G401.6 (cell line): ENCODE data around the gene ECSIT.
A peak's percentile ranks its signal among the peaks of the same experiment; 100 is the strongest.

Experiments
- FAIRE-seq: peaks from 2 replicates; lab custom pipeline; 2012; peaks lifted over from hg19 to GRCh38; lab: Jason Lieb, UNC

Gene ECSIT

GRCh38 chr19:11499890-11500420 is 29.0 kb downstream of the ECSIT start:
- FAIRE-seq: no peak

DNA sequence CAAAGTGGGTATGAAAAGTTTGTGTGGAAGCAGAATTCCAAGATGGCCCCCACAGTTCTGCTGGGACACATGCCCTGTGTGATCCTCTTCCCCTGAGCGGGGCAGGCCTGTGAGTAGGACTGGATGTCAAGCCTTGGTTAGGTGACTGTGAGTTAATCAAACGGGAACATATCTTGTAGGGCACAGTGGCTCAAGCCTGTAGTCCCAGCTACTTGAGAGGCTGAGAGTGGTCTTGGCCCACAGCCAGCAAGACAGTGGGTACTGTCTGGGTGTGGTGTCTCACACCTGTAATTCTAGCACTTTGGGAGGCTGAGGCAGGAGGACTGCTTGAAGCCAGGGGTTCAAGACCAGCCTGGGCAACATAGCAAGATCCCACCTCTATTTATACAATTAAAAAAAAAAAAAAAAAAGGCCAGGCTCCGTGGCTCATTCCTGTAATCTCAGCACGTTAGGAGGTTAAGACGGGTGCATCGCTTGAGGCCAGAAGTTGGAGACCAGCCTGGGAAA is 29.7 kb downstream of the ECSIT start:
- FAIRE-seq: no peak

- FAIRE-seq: peak; percentile 70
Measured at GRCh38 chr19:11496391-11497163, 32.4 kb downstream of the ECSIT start.

DNA sequence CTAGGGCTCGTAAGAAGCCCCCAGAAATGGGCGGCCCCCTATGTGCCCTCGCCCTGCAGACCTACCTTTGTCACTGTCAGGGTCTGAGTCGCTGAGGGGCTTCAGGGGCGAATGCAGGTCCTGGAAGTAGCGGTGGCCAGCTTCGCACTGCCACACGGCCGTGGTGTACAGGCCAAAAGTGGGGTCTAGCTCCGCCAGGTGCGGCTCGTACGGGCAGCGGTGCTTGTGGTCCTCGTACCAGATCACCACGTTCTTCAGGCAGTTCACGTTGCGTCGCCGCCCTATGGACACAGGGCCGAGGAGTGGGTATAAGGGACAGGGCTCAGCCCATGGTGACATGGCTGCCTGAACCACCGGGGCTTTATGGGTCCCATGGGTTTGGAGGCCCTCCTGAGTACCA is 33.0 kb downstream of the ECSIT start:
- FAIRE-seq: no peak

DNA sequence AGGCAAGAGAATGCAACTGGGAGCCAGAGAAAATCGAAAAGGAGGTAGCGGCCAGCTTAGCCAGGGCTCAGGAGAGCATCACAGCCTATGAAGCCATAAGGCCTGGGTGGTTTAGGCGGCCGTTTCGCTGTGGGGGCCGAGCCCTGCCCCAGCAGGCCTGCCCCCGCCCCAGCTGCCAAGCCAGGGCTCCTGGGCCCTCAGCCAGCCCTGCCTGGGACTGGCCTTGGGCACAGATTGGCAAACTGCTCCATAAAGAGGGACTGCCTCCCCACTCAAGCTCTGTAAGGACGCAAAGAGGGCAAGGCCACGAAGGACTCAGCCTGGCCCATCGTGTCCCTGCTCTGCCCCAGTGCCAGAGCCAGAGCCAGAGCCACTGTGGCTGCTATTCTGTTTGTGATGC is 33.5 kb downstream of the ECSIT start:
- FAIRE-seq: no peak

- no peak for FAIRE-seq
Measured at GRCh38 chr19:11494634-11495285, 34.2 kb downstream of the ECSIT start.

DNA sequence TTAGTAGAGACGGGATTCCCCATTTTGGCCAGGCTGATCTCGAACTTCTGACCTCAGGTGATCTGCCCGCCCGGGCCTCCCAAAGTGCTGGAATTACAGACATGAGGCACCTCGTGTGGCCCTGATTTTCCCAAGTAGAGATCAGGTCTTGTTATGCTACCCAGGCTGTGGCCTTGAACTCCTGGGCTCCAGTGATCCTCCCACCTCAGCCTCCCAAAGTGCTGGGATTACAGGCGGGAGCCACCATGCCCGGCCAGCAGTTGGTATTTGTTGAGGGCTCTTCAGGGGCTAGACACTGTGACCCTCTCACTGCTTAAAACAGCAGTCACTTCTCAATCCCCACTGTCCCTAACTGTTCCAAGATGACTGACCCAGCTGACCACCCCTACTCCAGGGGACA is 39.6 kb downstream of the ECSIT start:
- no peak for FAIRE-seq

DNA sequence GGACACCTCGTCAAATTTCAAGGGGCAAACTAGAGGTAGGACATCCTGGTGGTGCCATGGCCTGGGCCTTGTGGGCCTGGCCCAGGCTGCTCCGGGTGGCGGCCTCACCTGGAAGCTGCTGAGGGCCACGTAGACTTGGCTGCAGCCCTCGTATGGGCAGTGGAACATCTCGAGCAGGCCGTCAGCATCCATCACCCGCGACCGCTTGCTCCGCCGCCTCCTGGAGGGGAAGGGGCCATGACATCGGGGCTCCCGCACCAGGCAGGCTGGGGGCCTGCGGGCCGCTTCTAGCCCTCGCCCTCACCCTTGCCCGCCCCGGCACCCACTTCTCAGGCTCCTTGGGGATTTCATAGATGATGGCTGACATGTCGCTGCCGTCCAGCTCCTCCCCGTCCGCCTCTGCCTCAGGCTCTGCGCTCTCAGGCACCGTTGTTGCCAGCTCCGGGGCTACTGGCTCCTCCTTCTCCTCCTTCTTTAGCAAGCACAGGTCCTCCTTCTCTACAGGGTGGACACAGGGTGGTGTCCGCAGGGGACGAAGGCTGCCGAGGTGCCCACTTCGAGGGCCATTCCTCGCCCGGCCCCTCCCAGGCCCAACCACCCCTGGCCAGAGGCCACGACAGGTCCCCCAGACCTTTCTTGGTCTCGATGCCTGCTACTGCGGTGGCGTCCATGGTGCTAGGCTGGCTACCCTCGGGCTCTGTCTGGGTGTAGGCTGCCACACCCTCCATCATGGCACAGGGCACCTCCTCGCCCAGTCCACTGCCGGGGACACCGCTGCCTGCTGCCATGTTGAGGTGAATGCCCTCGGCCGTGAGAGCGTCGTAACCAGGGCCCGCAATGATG is 42.1 kb downstream of the ECSIT start:
- no peak for FAIRE-seq

DNA sequence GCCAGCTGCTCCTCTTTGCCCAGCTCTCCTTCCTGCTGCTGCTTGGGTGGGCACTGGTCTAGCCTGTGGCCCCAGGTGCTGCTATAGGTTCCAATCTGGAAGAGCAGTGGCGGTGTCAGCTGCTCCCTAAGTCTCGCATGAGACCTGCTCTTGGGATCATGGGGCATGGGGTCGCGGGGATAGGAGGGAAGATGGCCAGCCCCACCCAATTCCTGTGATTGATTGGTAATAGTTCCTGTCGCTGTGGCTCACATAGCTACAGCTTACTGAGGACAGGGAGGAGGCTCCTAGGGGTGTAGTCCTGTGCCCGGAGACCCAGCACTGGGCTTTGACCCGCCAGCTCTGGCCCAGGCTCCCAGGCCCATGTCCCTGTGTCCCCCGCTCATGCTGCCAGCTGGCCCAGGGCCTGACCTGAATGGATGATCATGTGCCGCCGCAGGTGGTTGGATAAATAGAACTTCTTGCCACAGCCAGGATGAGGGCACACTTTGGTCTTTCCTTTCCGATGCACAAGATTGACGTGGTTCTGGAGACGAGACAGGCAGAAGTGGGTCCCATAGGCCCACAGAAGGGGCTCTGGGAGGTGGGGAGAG is 43.6 kb downstream of the ECSIT start:
- no peak for FAIRE-seq

DNA sequence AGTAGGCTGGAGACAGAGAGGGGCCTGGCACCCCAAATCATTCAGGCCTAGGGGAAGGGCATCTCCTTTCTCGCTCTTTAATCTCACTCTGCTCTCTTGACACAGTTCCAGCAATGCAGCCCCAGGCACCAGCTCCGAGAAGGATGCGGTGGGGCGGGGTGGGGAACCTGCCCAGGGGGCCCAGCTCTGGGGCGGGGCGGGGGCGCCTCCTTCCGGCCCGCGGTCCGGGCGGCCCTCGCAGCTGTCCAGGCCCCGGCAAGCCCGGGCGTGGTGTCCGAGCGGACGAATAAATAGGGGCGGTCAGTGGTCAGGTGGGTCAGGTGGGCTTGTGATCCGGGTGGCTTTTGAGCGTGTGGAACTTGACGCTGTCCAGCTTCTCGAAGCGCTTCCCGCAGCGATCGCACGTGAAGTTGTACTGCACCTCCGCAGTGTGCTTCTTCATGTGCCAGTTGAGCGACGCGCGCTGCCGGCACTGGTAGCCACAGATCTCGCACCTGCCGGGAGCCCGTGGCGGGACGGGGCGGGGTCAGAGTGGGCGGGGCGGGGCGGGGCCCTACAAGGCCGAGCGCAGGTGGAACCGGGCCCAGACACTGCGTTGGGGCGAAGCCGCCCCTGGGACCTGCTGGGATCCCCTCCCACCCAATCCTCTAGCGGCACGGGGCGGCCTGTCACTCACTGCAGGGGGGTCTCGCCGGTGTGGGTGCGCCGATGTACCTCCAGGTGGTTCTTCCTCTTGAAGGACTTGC is 45.4 kb downstream of the ECSIT start:
- no peak for FAIRE-seq

DNA sequence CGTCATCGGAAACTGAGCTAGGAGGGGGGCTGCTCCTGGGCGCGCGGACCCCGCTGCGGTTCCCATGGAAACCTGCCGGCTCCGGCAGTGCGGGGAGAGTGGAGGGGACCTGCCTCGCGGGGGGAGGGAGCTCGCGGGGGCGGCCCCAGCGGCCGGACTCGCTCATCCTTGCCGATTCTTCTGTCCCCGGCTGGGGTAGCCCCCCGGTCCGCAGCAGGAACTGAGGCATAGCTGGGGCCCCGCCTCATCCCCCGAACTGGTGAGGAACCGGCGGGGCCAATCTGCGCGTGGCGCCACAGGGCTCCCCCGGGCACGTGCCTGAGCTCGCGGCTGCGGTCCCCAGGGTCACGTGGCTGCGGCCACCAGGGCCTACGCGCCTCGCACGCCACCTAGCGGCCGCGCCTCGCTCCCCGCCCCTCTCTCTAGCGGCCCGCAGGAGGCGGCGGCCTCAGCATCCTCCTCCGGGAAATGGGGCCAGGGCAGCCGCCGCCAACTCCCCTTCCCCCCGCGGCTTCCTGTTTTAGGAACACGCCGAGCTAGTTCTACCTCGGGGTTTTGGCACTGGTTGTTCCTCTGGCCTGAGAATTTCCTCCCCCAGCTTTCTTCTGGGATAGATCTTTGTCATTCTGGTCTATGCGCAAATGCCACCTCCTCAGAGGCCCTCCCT is 46.4 kb downstream of the ECSIT start:
- no peak for FAIRE-seq

GRCh38 chr19:11481534-11482383 is 47.2 kb downstream of the ECSIT start:
- FAIRE-seq: peak; percentile 94

- no peak for FAIRE-seq
Measured at GRCh38 chr19:11480715-11481533, 48.0 kb downstream of the ECSIT start, which contains the start of gene ELAVL3. Gene ELAVL3, minus strand, starts transcription at chr19:11481046. Its CDS starts 438 bp downstream, at chr19:11480608.

DNA sequence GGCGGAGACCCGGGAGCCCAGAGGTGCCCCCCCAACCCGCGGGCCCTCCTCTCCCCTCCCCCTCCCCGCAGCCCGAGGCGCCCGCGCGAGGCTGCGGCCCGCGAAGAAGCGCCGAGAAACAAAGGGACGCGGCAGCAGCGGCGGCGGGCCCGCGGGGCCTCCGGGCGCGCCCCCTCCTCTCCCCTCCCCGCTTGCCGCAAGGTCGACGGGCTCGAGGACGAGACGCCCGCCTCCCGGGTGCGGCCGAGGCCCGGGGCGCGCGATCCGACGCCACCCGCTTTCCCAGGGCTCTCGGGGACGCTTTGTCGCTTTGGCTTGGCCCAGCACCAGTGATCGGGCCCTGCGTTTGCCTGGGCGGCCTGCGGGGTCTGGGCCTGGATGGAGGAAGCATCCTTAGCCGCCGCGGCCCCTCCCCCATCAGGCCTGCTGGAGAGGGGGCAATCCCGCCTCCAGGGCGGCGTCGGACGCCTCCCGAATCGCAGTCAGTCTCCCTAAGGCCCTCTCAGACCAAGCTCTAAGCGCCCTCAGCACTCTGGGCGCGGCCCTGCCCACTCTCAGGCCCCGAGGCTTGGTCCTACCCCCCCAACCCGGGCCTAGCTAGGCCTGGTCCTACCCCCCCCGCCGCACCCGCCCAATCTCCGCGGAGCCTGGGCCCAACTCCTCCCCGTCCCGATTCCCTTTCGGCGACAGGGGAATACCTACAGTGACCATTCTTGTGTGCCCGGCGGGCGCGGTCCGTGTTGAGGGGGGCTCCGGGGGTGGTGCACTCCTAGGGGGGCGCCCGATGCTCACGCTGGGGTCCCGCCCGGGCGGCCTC is 48.8 kb downstream of the ECSIT start:
- no peak for FAIRE-seq

- no peak for FAIRE-seq
Measured at GRCh38 chr19:11479090-11479897, 49.6 kb downstream of the ECSIT start.

DNA sequence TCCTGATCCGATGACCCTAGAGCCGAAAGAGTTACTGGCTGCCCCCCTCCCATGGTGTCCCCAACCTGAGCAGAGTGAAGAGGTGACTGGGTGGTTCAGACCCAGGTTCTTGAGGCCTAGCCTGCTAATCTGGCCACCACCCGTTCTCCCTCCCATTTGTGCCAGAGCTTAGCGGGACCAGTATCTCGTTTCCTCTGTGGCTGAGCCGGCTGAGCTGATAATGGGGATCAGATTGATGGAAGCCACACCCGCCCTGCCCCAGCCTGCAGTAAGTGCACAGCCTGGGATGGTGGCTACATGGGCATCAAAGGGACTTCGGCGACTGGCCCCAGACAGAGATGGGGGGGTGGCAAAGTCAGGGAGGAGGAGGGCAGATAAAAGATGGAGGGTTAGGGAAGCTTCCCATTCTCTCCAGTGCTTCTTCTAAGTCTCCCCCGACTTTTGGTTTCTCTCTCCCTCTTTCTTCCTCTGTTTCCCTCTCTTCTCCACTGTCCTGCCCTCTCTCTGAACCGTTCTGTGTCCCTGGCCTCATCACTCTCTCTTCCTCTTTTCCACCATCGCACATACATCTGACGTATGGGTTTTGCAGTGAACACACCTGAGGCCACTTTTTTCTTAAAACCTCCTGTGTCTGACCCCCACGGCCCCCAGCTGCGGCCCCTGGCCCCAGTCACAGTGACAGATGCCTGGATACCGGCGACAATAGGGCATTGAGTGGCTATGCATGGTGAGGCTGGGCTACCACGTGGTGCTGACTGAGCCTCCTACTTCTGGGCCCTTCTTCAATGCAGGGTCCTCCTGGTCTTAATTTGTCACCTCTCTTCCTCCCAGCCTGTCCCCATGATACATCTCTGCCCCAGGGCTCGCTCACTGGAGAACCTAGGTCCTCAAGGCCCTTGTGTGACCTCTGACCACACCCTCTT is 50.5 kb downstream of the ECSIT start:
- no peak for FAIRE-seq
